Measurements from ENCODE around the gene ISOC2. TPM values are rescaled to one million over a fixed set of nuclear protein-coding genes. Genes with fewer than 3 reads are reported as not detected.

The ISOC2 gene
- total and polyA plus RNA-seq, 9 of the 15 experiments (the other 6 are each of a cell fraction or from before 2014, with no cell fraction given), result 1.2 to 229 (median 58.3) TPM

GRCh38 chr19:55437410-55437809 is 24.0 kb downstream of the ISOC2 start:
- Histone ChIP-seq H3K9ac (ENCODE audit: insufficient read depth in 1 of 2, low read depth in 2 of 2, low read length in 2 of 2) (no peak overlapping the region), H2AFZ (ENCODE audit: low read depth, low read length) (no peak overlapping the region), H3K9me3 (replicated peaks; ENCODE audit: control insufficient read depth, insufficient read depth, low read depth, low read length) (no peaks in the 10 kb centered on the region), H3K27me3 (ENCODE audit: control insufficient read depth in 2 of 2, insufficient read depth in 2 of 2, low read length in 2 of 2) (peaks cover 0 to 9% of the 10 kb centered on the region in 2 experiments; a peak in 2 of 5 replicates), H3K4me1 (replicated peaks in 1 of 2; ENCODE audit: control insufficient read depth in 2 of 2, insufficient read depth in 2 of 2, low read length in 2 of 2) (peaks cover 10 to 42% of the 10 kb centered on the region in 2 experiments), H3K9me1 (ENCODE audit: control insufficient read depth, insufficient read depth, low read length) (no peaks in the 10 kb centered on the region), H3K27ac (ENCODE audit: extremely low read depth, low read depth, low read length) (no peak overlapping the region), H3K79me2 (ENCODE audit: control insufficient read depth, insufficient read depth, low read length) (no peaks in the 10 kb centered on the region), H3K4me2 (ENCODE audit: insufficient read depth, low read length) (no peak overlapping the region), H4K20me1 (replicated peaks; ENCODE audit: control insufficient read depth, insufficient read depth, low read length) (peaks cover 14% of the 10 kb centered on the region), H3K36me3 (ENCODE audit: control insufficient read depth, insufficient read depth, low read length) (no peaks in the 10 kb centered on the region), H3K4me3 (no peak overlapping the region)
- ChIA-PET CTCF (ENCODE audit: low intra/inter-chr PET ratio) (no interaction called here), POLR2A (interaction anchor here (0.6 to 1.7 kb wide), 13 partner anchors 8 to 266 kb away, joined by 3 to 9 read pairs (median 4); partner anchors contain the start of gene UBE2S)
- BruUV-seq (replicated peaks), result no TSS peak
- FAIRE-seq (peak; percentile 92), ATAC-seq (peak; percentile 75), DNase-seq (ENCODE audit: extremely low read depth in 1 of 4, low spot score in 3 of 4) (peak; percentile 78 to 86 (median 83))
- in situ Hi-C loops (cut with MboI) (loop anchor here (25.0 kb wide), 1 partner anchor 775 kb away; the partner anchor contains the start of gene LILRB4), intact Hi-C loops (cut with micrococcal nuclease) (no loop called here)
- 2% methylated on average over 13 of the region's 17 CpGs for WGBS (ENCODE audit: insufficient coverage, low coverage, missing lambda C conversion rate)
- TF ChIP-seq KDM2B (CRISPR knock-in tag; IDR thresholded peaks at IDR 0.05) (no peak), ZNF57 (CRISPR knock-in tag; IDR thresholded peaks at IDR 0.05) (no peak), ZNF655 (CRISPR knock-in tag; IDR thresholded peaks at IDR 0.05) (no peak), GABPB1 (CRISPR knock-in tag; IDR thresholded peaks at IDR 0.05) (peak; percentile 68), ZNF589 (CRISPR knock-in tag; IDR thresholded peaks at IDR 0.05; ENCODE audit: low read depth) (0 out of 2 replicates have a peak, but pooled peaks have one; percentile 66), ZNF165 (CRISPR knock-in tag; IDR thresholded peaks at IDR 0.05; ENCODE audit: borderline replicate concordance) (no peak), ZBTB7A (IDR thresholded peaks at IDR 0.05; ENCODE audit: borderline replicate concordance, control insufficient read depth, low read depth, low read length) (no peak), ZNF277 (CRISPR knock-in tag; IDR thresholded peaks at IDR 0.05; ENCODE audit: borderline replicate concordance) (no peak), THRB (CRISPR knock-in tag; conservative IDR thresholded peaks at IDR 0.05) (no peak), ZNF133 (CRISPR knock-in tag; IDR thresholded peaks at IDR 0.05) (no peak), GATAD2B (IDR thresholded peaks at IDR 0.05; ENCODE audit: borderline replicate concordance) (no peak), CREB1 (IDR thresholded peaks at IDR 0.05) (no peak), CREB1 (CRISPR knock-in tag; IDR thresholded peaks at IDR 0.05) (peak; percentile 49; the same call in 1 of the 2 replicates), EP400 (IDR thresholded peaks at IDR 0.05) (no peak)
- TF ChIP-seq, protein P1, sequence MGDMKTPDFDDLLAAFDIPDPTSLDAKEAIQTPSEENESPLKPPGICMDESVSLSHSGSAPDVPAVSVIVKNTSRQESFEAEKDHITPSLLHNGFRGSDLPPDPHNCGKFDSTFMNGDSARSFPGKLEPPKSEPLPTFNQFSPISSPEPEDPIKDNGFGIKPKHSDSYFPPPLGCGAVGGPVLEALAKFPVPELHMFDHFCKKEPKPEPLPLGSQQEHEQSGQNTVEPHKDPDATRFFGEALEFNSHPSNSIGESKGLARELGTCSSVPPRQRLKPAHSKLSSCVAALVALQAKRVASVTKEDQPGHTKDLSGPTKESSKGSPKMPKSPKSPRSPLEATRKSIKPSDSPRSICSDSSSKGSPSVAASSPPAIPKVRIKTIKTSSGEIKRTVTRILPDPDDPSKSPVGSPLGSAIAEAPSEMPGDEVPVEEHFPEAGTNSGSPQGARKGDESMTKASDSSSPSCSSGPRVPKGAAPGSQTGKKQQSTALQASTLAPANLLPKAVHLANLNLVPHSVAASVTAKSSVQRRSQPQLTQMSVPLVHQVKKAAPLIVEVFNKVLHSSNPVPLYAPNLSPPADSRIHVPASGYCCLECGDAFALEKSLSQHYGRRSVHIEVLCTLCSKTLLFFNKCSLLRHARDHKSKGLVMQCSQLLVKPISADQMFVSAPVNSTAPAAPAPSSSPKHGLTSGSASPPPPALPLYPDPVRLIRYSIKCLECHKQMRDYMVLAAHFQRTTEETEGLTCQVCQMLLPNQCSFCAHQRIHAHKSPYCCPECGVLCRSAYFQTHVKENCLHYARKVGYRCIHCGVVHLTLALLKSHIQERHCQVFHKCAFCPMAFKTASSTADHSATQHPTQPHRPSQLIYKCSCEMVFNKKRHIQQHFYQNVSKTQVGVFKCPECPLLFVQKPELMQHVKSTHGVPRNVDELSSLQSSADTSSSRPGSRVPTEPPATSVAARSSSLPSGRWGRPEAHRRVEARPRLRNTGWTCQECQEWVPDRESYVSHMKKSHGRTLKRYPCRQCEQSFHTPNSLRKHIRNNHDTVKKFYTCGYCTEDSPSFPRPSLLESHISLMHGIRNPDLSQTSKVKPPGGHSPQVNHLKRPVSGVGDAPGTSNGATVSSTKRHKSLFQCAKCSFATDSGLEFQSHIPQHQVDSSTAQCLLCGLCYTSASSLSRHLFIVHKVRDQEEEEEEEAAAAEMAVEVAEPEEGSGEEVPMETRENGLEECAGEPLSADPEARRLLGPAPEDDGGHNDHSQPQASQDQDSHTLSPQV (IDR thresholded peaks at IDR 0.05), result no peak
